Nephron (organoid): ENCODE data around the gene MTHFD1L.
"Not testable (repeated sequence)": the region's sequence is repeated elsewhere in the genome, so short reads cannot be mapped to it uniquely, and the experiment has no call there.

ENCODE experiments used
- H3K27ac Mint-ChIP-seq, 3 experiments: 2 replicates each; pipeline ENCODE4 v1.8.0; 2020; ENCODE audit warnings: mixed read lengths in 3 of 3, mild to moderate bottlenecking in 2 of 3, moderate library complexity in 1 of 3
- H3K27me3 Mint-ChIP-seq: 2 replicates; pipeline ENCODE4 v1.8.0; 2021; ENCODE audit warnings: low read depth, mild to moderate bottlenecking, moderate library complexity, mixed read lengths
- H3K36me3 Mint-ChIP-seq: 2 replicates; pipeline ENCODE4 v1.8.0; 2020; ENCODE audit warnings: low read depth, mixed read lengths
- H3K4me1 Mint-ChIP-seq: 2 replicates; pipeline ENCODE4 v1.8.0; 2020; ENCODE audit warnings: mixed read lengths
- H3K4me3 Mint-ChIP-seq, 3 experiments: 2 replicates each; pipeline ENCODE4 v1.8.0; 2020; ENCODE audit warnings: mild to moderate bottlenecking in 3 of 3, mixed read lengths in 3 of 3, moderate library complexity in 2 of 3
- H3K9me3 Mint-ChIP-seq: 2 replicates; pipeline ENCODE4 v1.8.0; 2020; ENCODE audit warnings: mixed read lengths
- TF ChIP-seq, protein P1 (sequence below), 3 experiments: fragments of 200-600 bp; sonication (generic); IDR thresholded peaks; one replicate each; pipeline ENCODE4 v1.5.0; 2021; ENCODE audit warnings: antibody characterized with exemption in 3 of 3; ENCODE audit not compliant: unreplicated experiment in 3 of 3

The MTHFD1L gene

DNA sequence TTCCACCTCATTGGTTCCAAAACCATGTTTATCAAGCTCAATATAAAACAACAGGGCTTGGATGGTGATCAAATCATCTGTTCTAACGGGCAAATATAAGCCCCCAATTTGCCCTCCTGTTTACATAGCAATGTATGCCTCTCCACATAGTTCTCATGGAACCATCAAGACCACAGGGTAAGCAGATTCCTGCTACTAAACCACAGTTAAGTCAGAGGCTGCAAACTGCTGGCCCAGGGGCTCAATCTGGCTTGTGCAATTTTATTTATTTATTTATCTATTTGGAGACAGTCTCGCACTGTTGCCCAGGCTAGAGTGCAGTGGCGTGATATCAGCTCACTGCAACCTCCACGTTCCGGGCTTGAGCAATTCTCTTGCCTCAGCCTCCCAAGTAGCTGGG lies 18.9 kb upstream of the MTHFD1L start:
- Mint-ChIP-seq H3K27me3 (no peaks in the 10 kb centered on the region), H3K4me3 (no peak overlapping the region), H3K27ac (no peak overlapping the region), H3K9me3 (no peaks in the 10 kb centered on the region), H3K4me1 (no peaks in the 10 kb centered on the region), H3K36me3 (peaks cover 39% of the 10 kb centered on the region)
- TF ChIP-seq, protein P1, sequence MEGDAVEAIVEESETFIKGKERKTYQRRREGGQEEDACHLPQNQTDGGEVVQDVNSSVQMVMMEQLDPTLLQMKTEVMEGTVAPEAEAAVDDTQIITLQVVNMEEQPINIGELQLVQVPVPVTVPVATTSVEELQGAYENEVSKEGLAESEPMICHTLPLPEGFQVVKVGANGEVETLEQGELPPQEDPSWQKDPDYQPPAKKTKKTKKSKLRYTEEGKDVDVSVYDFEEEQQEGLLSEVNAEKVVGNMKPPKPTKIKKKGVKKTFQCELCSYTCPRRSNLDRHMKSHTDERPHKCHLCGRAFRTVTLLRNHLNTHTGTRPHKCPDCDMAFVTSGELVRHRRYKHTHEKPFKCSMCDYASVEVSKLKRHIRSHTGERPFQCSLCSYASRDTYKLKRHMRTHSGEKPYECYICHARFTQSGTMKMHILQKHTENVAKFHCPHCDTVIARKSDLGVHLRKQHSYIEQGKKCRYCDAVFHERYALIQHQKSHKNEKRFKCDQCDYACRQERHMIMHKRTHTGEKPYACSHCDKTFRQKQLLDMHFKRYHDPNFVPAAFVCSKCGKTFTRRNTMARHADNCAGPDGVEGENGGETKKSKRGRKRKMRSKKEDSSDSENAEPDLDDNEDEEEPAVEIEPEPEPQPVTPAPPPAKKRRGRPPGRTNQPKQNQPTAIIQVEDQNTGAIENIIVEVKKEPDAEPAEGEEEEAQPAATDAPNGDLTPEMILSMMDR (IDR thresholded peaks at IDR 0.05; ENCODE audit: unreplicated experiment in 3 of 3) = no peak

DNA sequence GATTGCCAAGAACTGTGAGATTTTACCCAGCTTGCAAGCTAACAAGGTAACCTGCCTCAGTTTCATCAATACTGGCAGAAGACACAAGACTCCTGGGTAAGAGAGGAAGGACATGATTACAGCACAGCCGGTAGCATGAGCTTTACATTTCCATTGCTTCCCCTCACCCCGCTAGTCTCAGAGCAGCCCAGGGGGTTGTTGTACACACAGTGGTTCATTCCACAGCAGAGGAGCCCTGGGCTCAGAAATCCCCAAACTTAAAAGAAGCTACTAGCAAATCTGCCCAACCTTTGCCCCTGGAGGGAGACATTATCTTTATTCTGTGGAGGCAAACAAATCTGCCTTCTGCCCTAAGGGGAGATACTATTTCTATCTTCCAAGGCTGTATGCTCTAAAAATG lies 17.1 kb upstream of the MTHFD1L start:
- TF ChIP-seq, protein P1 (IDR thresholded peaks at IDR 0.05; ENCODE audit: unreplicated experiment in 3 of 3) = no peak
- Mint-ChIP-seq H3K4me1 (no peaks in the 10 kb centered on the region), H3K4me3 (no peak overlapping the region), H3K9me3 (no peaks in the 10 kb centered on the region), H3K36me3 (peaks cover 28% of the 10 kb centered on the region), H3K27me3 (no peaks in the 10 kb centered on the region), H3K27ac (no peak overlapping the region)

DNA sequence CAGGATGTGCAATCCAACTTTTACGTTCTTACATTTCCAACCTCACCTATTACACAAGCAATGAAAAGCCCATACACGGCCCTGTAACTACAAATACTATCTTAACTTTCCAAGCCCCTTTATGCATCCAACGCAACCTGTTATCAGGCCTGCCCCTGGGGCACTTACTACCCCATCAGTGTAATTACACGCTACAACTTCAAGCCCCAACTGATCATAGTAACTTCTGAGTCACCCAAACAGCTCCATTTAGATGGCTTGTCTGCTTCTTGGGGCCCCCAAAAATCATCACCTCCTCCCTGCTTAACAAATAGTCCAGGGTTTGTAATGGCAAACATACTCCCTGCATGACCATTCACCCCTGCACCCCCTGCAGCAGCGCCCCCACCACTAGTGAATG lies 11.1 kb upstream of the MTHFD1L start:
- not testable (repeated sequence) for H3K4me3 Mint-ChIP-seq, H3K27me3 Mint-ChIP-seq, H3K9me3 Mint-ChIP-seq
- Mint-ChIP-seq H3K4me1 (peaks cover 20% of the 10 kb centered on the region), H3K27ac (peak overlapping the region in 1 of 3 experiments; percentile 1), H3K36me3 (peaks cover 32% of the 10 kb centered on the region)

DNA sequence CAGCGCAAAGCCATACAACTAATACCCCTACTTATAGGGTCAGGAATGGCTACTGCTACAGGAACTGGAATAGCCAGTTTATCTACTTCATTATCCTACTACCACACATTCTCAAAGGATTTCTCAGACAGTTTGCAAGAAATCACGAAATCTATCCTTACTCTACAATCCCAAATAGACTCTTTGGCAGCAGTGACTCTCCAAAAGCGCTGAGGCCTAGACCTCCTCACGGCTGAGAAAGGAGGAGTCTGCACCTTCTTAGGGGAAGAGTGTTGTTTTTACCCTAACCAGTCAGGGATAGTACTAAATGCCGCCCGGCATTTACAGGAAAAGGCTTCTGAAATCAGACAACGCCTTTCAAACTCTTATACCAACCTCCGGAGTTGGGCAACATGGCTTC lies 10.3 kb upstream of the MTHFD1L start:
- Mint-ChIP-seq H3K36me3 (peaks cover 27% of the 10 kb centered on the region), H3K4me1 (peaks cover 20% of the 10 kb centered on the region), H3K27ac (peak overlapping the region in 2 of 3 experiments; percentile 11 to 35)
- H3K4me3 Mint-ChIP-seq, H3K27me3 Mint-ChIP-seq, H3K9me3 Mint-ChIP-seq: not testable (repeated sequence)

DNA sequence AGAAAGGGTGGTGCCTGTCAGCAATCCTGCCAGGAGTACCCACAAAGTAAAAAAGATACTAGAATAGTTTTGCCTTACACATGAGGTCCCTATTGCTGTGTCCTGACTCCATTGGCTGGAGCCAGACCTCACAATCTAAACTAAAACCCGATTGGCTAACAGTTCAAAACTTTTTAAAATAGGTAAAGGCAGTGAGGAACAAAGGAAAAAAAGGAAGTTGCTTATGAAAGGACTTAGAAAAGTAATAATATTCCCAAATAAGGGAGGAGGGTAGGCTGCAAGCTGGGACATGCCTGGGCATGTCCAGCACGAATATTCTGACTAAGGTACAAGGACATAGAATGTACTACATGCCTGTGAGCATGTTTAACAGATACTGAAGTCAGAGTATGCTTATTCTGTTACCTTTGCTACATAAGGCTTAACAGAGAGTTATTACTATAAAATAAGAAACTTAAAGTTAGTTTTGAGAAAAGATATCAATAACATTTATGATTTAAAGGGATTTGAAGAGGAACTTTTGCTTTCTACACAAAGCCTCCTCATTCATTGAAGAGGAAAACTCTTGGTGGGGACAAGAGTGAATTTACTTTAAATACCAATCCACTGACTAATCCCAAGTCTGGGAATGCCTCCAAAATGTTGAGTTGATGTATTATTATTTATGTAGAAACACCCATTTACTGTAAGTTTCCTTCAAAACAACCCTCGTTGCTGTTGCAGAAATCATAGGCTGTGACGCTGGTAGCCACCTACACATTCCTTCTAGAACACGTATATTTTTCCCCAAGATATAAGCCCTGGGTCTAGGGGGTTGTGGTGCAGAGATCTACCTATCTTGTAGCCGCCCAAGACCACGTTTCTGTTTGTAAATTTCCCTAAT lies 8.2 kb upstream of the MTHFD1L start:
- TF ChIP-seq, protein P1 (IDR thresholded peaks at IDR 0.05; ENCODE audit: unreplicated experiment in 3 of 3) = no peak
- H3K4me1 Mint-ChIP-seq = peaks cover 31% of the 10 kb centered on the region
- H3K27ac Mint-ChIP-seq = peak overlapping the region; percentile 91 to 99 (median 98)
- peaks cover 22% of the 10 kb centered on the region for H3K36me3 Mint-ChIP-seq
- H3K27me3 Mint-ChIP-seq = no peaks in the 10 kb centered on the region
- peak overlapping the region in 2 of 3 experiments; percentile 53 to 68 for H3K4me3 Mint-ChIP-seq
- no peaks in the 10 kb centered on the region for H3K9me3 Mint-ChIP-seq

DNA sequence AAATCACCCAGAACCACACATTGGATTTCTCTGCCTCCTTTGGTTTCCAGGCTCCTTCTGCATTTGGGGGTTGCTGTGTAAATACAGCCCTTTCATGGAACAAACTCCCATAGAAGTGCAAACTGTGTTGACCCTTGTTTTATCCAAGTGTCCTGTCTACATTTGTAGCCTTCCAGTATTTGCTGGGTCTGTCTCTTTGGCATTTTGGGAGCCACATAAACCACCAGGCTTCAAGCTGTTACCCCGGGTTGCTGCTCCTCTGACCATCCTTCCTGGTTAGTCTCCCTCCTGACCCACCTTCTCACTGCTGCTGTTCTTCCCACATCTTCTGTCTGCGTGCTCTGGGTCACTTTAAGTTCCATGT lies 7.6 kb upstream of the MTHFD1L start:
- H3K36me3 Mint-ChIP-seq = peaks cover 22% of the 10 kb centered on the region

DNA sequence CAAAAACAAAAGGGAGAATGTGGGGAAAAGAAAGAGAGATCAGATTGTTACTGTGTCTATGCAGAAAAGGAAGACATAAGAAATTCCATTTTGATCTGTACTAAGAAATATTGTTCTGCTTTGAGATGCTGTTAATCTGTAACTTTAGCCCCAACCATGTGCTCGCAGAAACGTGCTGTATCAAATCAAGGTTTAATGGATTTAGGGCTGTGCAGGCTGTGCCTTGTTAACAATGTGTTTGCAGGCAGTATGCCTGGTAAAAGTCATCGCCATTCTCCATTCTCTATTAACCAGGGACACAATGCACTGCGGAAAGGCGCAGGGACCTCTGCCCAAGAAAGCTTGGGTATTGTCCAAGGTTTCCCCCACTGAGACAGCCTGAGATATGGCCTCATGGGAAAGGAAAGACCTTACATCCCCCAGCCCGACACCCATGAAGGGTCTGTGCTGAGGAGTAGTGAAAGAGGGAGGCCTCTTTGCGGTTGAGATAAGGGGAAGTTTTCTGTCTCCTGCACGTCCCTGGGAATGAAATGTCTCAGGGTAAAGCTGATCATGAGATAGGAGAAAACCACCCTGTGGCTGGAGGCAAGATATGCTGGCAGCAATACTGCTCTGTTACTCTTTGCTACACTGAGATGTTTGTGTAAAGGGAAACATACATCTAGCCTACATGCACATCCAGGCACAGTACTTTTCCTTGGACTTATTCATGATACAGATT lies 3.9 kb upstream of the MTHFD1L start:
- Mint-ChIP-seq H3K4me3 (peak overlapping the region; percentile 1 to 58 (median 50)), H3K4me1 (peaks cover 45% of the 10 kb centered on the region), H3K27ac (peak overlapping the region; percentile 43 to 98 (median 71))
- H3K27me3 Mint-ChIP-seq, H3K36me3 Mint-ChIP-seq, H3K9me3 Mint-ChIP-seq: not testable (repeated sequence)

More for the DNA sequence above, 7.6 kb upstream of the MTHFD1L start:
- Mint-ChIP-seq H3K4me1 (peaks cover 36% of the 10 kb centered on the region), H3K27ac (peak overlapping the region; percentile 91 to 99 (median 98)), H3K9me3 (no peaks in the 10 kb centered on the region), H3K4me3 (peak overlapping the region in 2 of 3 experiments; percentile 53 to 68), H3K27me3 (no peaks in the 10 kb centered on the region)
- TF ChIP-seq, protein P1 (IDR thresholded peaks at IDR 0.05; ENCODE audit: unreplicated experiment in 3 of 3) = no peak
